Thyroid gland (tissue), 4 donors: Measurements from ENCODE around the gene APCDD1L.

Source experiments
- CTCF ChIP-seq, 6 experiments: fragments of 200-600 bp in 3 of 6; fragments of 450-650 bp in 3 of 6; sonication (generic) in 3 of 6; IDR thresholded peaks; one replicate each; pipeline ENCODE4 v1.5.1; 2016 to 2019; ENCODE audit warnings: antibody characterized with exemption in 6 of 6, mild to moderate bottlenecking in 2 of 6, inconsistent platforms in 1 of 6, moderate library complexity in 1 of 6
- POLR2A ChIP-seq, 2 donors: fragments of 450-650 bp; IDR thresholded peaks; one replicate each; pipeline ENCODE4 v1.6.1; 2017; ENCODE audit warnings: antibody characterized with exemption in 2 of 2, mild to moderate bottlenecking in 2 of 2, moderate library complexity in 1 of 2

- TF ChIP-seq CTCF (IDR thresholded peaks at IDR 0.05) (no peak), POLR2A (IDR thresholded peaks at IDR 0.05) (no peak)
These were observed 30.6 kb upstream of the APCDD1L start for GRCh38 chr20:58545565-58546415.
